ENCODE measurements around the gene ANKMY1.
"Not testable (repeated sequence)": the region's sequence is repeated elsewhere in the genome, so short reads cannot be mapped to it uniquely, and the experiment has no call there.

Gene ANKMY1

DNA sequence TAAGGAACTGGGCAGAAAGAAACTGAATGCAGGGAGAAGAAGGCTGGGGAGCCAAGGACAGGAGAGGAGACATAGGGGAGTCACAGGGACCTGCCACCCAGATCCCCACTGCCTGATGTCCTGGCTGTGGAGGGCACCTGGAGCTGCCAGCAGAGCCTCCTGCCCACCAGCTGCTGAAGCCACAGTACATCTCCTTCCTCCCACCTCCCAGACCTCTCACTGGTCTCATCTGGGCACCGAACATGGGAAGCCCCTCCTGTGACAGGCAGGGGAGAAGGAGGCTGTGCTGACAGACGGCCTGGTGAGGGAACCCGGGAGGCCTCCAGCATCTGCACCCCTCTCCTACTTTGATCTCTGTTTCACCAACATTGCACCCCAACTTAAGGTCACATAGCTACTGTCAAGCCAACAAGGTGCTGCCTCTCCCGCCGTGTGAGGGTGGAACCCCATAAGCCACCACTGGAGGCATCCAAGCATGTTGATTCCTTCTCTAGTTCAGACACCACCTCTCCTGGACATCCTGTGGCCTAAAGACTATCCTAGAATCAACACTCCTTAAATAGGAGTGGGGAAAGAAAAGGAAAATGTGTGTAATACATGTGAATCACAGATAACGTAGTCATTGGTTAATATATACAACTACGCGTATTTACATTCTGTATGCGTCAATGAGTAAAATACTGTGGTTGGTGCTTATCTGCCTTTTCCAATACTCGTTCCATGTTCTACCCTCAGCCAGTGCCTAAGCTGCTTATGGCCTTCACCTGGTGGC is 7.0 kb upstream of the ANKMY1 start:
- H2AFZ ChIP-seq (ENCODE audit: low read length) = no peak overlapping the region
- H3K9me3 ChIP-seq (ENCODE audit: insufficient read depth, low read depth, low read length) = no peaks in the 10 kb centered on the region
- H3K4me2 ChIP-seq (ENCODE audit: low read depth, low read length, poor library complexity, severe bottlenecking) = peak overlapping the region; percentile 96
- TF ChIP-seq EZH2phosphoT487 (IDR thresholded peaks at IDR 0.05; ENCODE audit: borderline replicate concordance) (no peak), CTCF (conservative IDR thresholded peaks at IDR 0.05; ENCODE audit: low read length) (peak; percentile 49)
- peak overlapping the region; percentile 85 for H3K9ac ChIP-seq (ENCODE audit: low read depth, low read length, poor library complexity, severe bottlenecking)
- peaks cover 4% of the 10 kb centered on the region; the same call in 1 of the 2 replicates for H3K36me3 ChIP-seq (ENCODE audit: insufficient read depth, low read length)
- H3K4me1 ChIP-seq (ENCODE audit: insufficient read depth, low read length, poor library complexity, severe bottlenecking) = peaks cover 56% of the 10 kb centered on the region
- H4K20me1 ChIP-seq (ENCODE audit: insufficient read depth, low read length, poor library complexity, severe bottlenecking) = peaks cover 11% of the 10 kb centered on the region
- H3F3A ChIP-seq (ENCODE audit: low read depth) = no peaks in the 10 kb centered on the region
- peaks cover 57% of the 10 kb centered on the region for H3K79me2 ChIP-seq (ENCODE audit: insufficient read depth, low read length)
- H3K27me3 ChIP-seq (ENCODE audit: insufficient read depth, low read length, poor library complexity, severe bottlenecking) = no peaks in the 10 kb centered on the region
- H3K9me2 ChIP-seq (replicated peaks; ENCODE audit: low read depth, low read length) = no peaks in the 10 kb centered on the region
- H3K4me3 ChIP-seq (ENCODE audit: low read length, poor library complexity, severe bottlenecking) = peak overlapping the region; percentile 72

- Histone ChIP-seq H3K4me1 (ENCODE audit: insufficient read depth, low read length, poor library complexity, severe bottlenecking) (peaks cover 56% of the 10 kb centered on the region), H4K20me1 (ENCODE audit: insufficient read depth, low read length, poor library complexity, severe bottlenecking) (peaks cover 11% of the 10 kb centered on the region), H2AFZ (ENCODE audit: low read length) (no peak overlapping the region), H3K9ac (ENCODE audit: low read depth, low read length, poor library complexity, severe bottlenecking) (peak overlapping the region; percentile 85), H3K4me3 (ENCODE audit: low read length, poor library complexity, severe bottlenecking) (no peak overlapping the region), H3K9me2 (replicated peaks; ENCODE audit: low read depth, low read length) (no peaks in the 10 kb centered on the region), H3F3A (ENCODE audit: low read depth) (no peaks in the 10 kb centered on the region), H3K4me2 (ENCODE audit: low read depth, low read length, poor library complexity, severe bottlenecking) (peak overlapping the region; percentile 96), H3K36me3 (ENCODE audit: insufficient read depth, low read length) (peaks cover 4% of the 10 kb centered on the region; the same call in 1 of the 2 replicates), H3K79me2 (ENCODE audit: insufficient read depth, low read length) (peaks cover 57% of the 10 kb centered on the region), H3K27me3 (ENCODE audit: insufficient read depth, low read length, poor library complexity, severe bottlenecking) (no peaks in the 10 kb centered on the region), H3K9me3 (ENCODE audit: insufficient read depth, low read depth, low read length) (no peaks in the 10 kb centered on the region)
- TF ChIP-seq EZH2phosphoT487 (IDR thresholded peaks at IDR 0.05; ENCODE audit: borderline replicate concordance) (no peak), CTCF (conservative IDR thresholded peaks at IDR 0.05; ENCODE audit: low read length) (no peak)
Observed at GRCh38 chr2:240563951-240564560, 6.3 kb upstream of the ANKMY1 start.

- H3K9me2 ChIP-seq (replicated peaks; ENCODE audit: low read depth, low read length); H2AFZ ChIP-seq (ENCODE audit: low read length); H3K9me3 ChIP-seq (ENCODE audit: insufficient read depth, low read depth, low read length); H3K9ac ChIP-seq (ENCODE audit: low read depth, low read length, poor library complexity, severe bottlenecking); H3K27me3 ChIP-seq (ENCODE audit: insufficient read depth, low read length, poor library complexity, severe bottlenecking); H3K36me3 ChIP-seq (ENCODE audit: insufficient read depth, low read length); H3K4me3 ChIP-seq (ENCODE audit: low read length, poor library complexity, severe bottlenecking); H3F3A ChIP-seq (ENCODE audit: low read depth); H3K4me2 ChIP-seq (ENCODE audit: low read depth, low read length, poor library complexity, severe bottlenecking): not testable (repeated sequence)
- Histone ChIP-seq H3K79me2 (ENCODE audit: insufficient read depth, low read length) (peaks cover 62% of the 10 kb centered on the region), H4K20me1 (ENCODE audit: insufficient read depth, low read length, poor library complexity, severe bottlenecking) (peaks cover 18% of the 10 kb centered on the region), H3K4me1 (ENCODE audit: insufficient read depth, low read length, poor library complexity, severe bottlenecking) (peaks cover 58% of the 10 kb centered on the region)
Observed at GRCh38 chr2:240563231-240563630, 5.4 kb upstream of the ANKMY1 start.
